NCI-H2227 (cell line): ENCODE data around the gene TENT4B.
"Not testable (repeated sequence)": the region's sequence is repeated elsewhere in the genome, so short reads cannot be mapped to it uniquely, and the experiment has no call there.

Experiments used
- DNase-seq: peaks from one replicate; lab custom pipeline; 2025; ENCODE audit not compliant: unreplicated experiment; lab: John Stamatoyannopoulos, UW

Gene TENT4B

DNA sequence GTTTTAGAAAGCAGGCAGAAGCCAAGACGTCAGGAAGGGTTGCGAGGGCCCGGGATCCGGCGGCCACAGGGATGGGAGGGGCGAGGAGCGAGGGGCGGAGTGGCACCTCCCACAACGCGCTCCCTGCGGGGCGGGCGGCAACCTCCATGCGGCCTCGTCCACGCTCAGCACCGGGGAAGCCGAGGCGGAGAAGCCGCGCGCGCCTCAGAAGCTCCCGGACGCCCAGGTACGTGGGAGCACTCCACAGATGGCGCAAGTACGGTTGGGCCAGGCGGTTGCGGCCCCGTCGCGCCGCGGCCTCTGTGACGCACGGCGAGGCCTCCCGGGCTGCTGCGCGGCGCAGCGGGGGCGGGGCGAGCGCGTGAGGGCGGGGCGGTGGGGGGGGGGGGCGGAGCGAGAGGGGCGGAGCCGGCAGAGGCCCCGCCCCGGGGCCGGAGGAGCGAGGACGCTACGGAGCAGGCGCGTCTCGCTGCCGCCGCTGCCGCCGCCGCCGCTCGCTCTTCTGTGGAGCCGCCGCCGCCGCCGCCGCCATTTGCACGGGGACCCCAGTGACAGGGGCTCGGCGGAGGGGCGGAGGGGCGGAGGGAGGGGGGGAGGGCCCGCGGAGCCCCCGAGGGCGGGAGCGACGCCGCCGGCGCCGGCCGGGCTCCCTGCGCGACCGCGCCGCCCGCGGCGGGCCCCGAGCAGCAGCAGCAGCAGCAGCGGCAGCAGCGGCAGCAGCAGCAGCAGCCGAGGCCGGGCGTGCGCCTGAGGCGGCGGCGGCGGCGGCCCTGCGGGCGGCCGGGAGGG lies at the start of gene TENT4B:
TSS of gene TENT4B (plus strand) at position 500 of the 789 bp plus-strand sequence. CDS start 316 bp downstream, outside the sequence.
- DNase-seq, result peak; percentile 84

DNA sequence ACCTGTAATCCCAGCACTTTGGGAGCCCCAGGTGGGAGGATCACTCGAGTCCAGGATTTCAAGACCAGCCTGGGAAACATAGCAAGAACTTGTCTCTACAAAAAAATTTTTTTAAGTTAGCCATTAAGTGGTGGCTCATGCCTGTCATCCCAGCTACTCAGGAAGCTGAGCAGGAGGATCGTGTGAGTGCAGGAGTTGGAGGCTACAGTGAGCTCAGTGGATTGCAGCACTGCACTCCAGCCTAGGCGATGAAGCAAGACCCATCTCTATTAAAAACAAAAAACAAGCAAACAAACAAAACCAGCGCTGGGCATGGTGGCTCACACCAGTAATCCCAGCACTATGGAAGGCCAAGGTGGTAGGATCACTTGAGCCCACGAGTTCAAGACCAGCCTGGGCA lies 49.3 kb upstream of the TENT4B start:
- no peak for DNase-seq

DNA sequence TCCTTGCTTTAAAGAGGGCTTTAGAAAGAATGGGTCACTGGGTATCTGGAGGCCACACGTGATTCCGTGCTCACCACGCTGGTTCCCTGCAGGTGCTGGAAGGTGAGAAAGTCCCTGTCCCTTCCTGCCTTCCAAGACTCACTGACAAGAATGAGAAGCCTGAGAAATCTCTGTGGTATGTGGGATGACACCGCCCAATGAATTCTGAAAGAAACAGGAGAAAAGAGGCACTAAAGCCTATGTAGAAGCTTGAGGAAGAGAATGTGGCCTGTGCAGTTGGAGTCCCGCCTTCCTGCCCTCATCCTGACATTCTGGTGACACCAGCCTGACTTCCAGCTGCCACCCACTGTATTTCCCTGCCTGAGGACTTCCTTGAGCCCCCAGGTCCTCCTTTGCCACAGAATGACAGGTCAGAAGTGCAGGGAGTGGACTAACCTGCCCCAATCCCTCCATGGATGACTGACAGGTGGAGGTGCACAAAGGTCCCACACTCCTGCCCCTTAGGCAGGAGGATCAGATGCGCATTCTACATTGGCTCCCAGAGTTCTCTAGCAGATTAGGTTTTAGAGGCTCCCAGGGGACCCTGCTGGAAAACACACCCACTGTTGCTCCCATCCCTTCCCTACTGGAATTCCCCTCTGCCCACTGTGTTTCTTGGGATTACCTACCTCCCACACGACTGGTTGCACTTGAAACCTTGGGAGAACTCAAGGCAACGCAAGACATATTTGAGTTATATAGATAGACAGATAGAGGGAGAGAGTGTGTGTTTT lies 38.6 kb upstream of the TENT4B start:
- DNase-seq, result no peak

DNA sequence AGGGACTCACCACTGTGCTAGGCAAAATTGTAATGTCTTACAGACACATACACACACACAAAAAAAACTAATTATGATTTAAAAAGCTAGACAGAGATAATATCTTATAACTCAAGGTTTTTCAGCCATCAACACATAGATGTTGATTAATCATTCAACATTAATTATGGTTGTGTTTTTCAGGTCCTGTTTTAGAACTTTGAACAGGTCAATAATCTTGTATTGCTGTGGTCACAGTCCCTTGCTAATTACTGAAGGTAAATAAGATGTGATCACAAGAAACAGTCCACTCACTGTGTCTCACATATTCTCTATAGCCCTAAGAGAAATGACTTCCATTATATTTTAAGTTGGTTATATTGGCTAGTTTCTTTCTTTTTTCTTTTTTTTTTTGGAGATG lies 32.4 kb upstream of the TENT4B start:
- DNase-seq, result no peak

DNA sequence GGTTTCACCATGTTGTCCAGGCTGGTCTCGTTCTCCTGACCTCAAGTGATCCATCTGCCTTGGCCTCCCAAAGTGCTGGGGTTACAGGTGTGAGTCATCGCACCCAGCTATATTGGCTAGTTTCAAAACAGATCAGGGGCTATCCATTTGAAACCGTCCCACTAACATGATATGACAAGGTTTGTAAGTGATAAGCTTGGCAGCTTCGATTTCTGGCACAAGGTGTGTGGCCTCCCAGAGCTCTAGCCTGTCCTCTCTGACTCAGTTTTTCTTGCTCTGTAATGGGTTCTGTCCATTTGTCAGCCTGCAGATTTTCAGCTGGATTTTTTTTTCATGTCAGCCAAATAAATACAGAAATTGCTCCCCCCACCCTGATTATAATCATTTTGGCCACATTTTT lies 31.8 kb upstream of the TENT4B start:
- DNase-seq, result no peak

DNA sequence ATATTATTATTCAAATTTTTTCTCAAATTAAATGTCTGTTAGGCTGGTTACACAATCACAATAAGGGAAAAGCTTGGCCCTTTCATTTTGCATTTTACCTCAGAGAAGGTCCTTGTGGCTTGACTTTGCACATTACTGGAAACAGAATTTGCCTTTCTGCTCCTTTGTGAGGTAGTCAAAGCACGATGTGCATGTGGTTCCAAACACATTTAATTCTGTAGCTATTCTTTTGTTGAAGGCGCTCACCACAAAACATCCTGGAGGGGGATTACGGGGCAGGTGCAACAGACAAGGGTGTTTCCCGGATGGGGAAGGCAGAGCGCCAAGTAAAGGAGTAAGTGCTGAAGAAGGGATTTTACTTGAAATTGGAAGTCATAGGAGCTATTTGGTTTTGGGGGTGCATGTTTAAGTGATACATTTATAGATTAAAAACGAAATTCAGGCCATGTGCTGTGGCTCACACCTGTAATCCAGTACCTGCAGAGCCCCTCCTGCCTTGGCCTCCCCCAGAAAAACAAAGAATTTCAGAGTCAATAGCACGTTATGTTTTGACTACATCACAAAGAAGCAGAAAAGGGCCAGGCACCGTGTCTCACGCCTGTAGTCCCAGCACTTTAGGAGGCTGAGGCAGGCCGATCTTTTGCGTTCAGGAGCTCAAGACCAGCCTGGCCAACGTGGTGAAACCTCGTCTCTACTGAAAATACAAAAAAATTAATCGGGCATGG lies 31.2 kb upstream of the TENT4B start:
- no peak for DNase-seq

DNA sequence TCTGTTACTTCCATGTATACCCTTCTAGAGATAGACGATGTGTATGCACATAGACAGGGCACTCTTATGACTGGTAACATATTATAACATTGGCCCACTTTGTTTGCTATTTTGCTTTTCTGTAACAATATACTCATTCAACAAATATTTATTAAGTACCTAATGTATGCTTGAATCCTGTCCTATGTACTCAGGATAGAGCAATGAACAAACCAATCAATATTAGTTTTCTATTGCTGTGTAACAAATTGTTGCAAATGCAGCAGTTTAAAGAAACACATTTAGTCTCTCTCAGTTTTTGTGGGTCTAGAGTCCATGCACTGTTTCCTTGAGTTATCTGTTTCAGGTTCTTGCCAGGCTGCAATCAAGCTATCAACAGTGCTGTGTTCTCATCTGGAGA lies 29.7 kb upstream of the TENT4B start:
- no peak for DNase-seq

DNA sequence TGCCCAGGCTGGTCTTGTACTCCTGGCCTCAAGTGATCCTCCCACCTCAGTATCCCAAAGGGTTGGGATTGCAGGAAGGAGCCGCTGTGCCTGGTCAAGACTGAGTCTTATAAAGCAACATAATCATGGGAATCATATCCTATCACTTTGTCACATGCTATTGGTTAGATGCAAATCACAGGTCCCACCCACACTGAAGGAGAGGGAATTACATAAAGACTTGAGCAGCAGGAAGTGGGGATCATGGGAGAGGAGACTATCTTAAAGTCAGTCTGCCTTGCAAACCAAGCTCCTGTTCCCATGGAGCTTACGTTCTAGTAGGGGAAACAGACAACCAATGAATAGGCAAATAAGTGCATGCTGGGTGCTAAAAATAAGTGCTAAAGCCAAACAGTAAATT lies 28.3 kb upstream of the TENT4B start:
- no peak for DNase-seq

DNA sequence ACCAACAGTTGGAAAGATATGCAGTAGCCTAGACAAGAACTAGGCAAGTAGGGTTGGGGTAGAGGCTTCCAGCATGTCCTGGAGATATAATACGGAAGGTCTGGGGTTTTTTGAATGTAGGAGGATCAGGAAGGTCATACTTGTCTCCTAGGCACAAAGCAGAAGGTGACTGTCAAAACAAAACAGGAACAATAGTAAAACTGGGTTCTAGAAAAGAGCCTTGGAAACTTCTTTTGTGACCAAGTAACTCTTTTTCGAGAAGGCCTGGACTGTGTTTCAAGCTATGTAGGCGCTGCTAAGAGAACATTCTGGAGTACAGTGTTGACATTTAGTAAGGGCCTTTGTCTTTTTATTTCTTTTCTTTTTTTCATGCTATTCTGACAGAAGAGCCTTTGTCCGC lies 26.9 kb upstream of the TENT4B start:
- no peak for DNase-seq

DNA sequence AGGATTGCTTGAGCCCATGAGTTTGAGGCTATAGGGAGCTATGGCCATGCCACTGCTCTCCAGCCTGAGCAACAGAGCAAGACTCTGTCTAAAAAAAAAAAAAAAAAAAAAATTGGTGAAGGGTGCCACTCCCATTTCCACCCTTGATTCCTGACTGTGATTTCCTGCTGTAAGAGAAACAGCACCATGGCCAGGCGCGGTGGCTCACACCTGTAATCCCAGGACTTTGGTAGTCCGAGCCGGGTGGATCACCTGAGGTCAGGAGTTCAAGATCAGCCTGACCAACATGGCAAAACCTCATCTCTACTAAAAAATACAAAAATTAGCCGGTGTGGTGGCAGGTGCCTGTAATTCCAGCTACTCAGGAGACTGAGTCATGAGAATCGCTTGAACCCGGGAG lies 20.5 kb upstream of the TENT4B start:
- DNase-seq, result not testable (repeated sequence)

DNA sequence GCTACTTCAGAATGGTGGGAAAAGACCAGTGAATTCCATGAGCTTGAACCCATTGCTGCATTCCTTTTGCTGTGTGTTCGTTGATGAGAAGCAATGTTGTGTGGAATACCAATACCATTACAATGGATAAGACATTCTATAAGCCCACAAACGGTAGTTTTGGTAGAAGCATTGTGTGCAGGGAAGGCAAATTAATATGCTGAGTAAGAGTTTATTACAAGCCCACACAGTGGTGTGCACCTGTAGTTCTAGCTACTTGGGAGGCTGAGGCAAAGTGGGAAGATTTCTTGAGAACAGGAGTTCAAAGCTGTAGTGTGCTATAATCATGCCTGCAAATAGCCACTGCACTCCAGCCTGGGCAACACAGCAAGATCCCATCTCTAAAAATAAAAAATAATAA lies 19.9 kb upstream of the TENT4B start:
- DNase-seq, result no peak

DNA sequence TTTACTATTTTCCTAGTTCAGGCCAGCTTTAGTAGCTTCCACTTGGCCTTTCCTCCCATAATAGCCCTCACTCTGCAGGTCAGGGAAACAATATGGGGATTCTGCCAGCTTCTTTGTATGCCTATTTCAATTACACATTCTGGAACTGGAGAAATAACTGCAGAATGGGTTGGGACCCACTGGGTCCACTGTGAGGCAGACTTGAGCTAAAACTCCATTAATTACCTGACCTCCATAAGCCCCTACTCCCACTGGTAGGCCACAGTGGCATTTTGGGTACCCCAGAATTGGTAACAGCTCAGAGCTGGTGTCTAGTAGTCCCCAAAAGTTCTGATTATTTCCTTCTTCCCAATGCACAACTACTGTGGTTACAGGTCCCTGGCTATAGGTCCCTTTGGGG lies 16.7 kb upstream of the TENT4B start:
- DNase-seq, result no peak

DNA sequence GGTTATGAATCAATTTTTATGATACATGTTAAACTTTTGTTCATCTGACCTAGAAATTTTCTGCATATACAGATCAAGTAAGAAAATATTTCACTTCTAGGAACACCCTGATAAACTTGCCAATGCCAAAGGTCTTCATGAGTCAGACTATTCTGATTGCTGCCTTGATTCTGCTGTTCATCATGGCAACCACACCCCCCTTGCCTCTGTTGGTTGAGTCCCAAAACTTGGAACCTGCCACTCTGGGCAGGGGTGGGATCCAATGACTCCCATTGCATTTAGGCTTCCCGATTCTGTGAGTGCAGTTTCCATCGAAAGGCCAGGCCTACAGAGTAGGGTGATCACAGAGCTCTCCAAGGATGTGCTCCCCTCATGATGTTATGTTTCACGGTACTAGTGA lies 15.8 kb upstream of the TENT4B start:
- no peak for DNase-seq

DNA sequence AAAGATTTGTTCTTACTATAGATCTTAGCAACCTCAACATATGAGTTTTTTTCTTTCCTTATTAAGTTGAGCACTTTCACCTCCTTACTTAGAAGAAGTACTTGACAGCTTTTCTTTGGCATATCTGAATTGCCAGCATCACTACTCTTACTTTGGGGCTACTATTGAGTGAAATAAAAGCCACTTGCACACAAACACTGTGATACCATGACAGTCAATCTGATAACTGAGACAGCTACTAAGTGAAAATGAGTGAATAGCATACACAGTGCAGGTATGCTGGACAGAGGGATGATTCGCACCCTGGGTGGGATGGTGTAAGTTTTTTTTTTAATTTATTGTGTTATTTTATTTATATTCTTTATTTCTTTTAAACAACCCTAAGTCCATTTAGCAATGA lies 13.5 kb upstream of the TENT4B start:
- no peak for DNase-seq

DNA sequence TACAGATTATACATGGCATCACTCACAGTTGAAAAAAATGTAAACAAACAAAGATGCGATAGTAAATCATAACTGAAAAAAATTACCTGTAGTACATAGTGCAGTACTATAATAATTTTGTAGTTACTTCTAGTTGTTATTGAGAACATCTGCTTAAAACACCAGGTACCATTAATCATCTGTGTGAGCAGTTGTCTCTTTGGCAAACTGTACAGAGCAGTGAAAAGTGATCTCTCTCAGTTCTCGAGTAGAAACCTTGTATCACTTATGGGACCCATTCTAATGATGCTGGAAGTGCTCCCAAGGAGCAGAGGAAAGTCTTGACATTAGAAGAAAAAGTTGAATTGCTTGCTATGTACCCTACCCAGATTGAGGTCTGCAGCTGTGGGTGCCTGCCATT lies 8.9 kb upstream of the TENT4B start:
- no peak for DNase-seq

DNA sequence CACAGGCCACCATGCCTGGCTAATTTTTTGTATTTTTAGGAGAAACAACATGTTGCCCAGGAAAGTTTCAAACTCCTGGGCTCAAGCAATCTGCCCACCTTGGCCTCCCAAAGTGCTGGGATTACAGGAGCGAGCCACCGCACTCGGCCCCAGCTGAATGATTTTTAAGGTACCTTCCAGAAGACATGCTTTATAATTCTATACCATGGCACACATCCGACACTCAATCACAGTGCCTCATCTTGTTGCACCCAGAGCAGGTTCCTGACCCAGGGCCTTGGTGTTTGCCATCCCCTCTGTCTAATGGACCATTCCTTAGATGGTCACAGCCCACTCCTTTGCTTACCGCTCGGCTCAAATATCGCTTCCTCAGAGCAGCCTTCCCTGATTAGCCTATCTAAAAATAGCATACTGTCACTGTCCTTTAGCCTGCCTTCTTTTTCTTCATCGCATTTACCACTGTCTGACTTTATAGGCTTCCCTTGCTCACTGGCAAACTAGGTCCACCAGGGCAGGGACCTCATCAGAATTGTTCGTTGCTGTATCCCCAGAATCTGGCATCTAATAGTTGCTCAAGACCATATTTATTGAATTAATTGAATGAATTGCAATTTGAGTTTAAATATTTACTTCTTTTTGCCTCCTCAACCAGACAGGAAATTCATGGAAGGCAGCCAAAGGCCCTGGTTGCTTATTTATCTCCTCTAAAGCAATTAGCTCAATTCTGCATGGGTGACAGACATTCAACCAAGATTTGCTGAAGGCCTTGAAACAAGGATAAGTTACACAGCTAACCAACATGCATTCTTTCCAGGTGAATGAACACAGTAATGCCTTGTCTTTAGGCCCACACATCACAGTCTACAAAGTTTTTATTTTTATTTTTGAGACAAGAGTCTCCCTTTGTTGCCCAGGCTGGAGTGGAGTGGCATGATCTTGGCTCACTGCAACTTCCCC lies 6.3 kb upstream of the TENT4B start:
- no peak for DNase-seq

DNA sequence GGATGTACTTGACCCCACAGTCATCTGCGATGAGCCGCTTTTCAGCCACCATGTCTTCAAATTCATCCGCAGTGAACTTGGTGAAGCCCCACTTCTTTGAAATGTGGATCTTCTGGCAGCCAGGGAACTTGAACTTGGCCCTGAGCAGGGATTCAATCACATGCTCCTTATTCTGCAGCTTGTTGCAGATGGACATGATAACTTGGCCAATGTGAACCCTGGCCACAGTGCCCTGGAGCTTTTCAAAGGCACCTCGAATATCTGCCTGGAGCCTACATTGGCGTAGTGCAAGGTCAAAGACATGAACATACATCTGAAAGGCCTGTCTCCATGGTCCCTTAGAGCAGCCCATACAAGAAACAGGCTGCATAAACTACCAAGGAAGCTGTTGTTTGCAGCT lies 1.8 kb upstream of the TENT4B start:
- DNase-seq, result no peak

DNA sequence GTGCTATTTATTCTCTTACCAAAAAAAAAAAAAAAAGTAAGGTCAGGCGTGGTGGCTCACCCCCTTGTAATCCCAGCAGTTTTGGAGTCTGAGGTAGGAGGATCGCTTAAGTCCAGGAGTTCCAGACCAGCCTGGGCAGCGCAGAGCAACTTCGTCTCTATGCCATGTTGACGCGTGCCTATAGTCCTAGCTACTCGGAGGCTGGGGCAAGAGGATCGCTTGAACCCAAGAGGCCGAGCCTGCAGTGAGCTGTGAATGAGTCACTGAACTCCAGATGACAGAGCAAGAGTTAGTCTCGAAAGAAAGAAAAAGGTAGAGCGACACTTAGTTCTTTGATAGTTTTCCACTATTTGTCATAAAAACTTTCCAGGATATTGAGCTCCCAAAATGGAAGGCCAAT lies 1.4 kb upstream of the TENT4B start:
- no peak for DNase-seq

DNA sequence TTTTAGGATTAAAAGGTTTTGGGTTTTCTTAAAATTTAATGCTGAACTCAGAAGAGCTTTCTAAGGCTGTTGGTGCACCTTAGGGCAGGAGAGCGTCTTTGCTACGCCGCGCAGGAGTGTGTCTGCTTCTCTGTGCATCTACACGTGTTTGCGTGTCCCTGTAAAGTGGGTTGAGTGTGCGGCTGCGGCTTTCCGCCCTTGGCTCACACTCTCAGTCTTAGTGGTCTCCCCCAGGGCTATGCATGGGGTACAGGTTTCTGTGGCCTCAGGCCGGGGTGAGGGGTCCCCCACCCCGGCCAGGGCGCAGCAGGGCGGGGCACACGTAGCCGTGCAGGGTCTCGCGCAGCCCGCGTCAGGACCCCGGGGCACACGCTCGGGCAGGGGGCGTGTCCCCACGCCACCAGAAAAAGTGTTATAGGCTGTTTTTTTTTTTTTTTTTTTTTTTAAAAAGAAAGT lies 727 bp upstream of the TENT4B start:
- DNase-seq, result peak; percentile 45

DNA sequence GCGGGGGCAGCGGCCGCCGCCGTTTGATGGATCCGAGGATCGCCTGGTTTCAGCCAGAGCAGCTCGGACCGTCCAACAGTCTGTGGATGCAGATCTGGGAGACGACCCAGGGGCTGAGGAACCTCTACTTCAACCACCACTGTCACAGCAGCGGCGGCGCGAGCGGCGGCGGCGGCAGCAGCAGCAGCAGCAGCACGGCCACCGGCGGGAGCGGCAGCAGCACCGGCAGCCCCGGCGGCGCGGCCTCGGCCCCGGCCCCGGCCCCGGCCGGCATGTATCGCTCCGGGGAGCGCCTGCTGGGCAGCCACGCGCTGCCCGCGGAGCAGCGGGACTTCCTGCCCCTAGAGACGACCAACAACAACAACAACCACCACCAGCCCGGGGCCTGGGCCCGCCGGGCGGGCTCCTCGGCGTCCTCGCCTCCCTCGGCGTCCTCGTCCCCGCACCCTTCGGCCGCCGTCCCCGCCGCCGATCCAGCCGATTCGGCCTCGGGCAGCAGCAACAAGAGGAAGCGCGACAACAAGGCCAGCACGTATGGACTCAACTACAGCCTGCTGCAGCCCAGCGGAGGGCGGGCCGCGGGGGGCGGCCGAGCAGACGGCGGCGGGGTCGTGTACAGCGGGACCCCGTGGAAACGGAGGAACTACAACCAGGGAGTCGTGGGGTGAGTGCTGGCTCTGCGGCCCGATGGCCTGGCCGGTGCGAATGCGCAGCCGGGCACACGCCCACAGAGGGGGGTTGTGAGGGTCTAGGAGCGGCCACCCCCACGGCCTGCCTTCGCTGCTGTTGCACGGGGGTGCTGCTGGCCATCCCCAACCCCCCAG lies 702 bp downstream of the TENT4B start:
- DNase-seq, result no peak
